A549 (cell line): ENCODE results near the gene ISCA2. TPM values are rescaled to one million over a fixed set of nuclear protein-coding genes. Genes with fewer than 3 reads are reported as not detected.

Experiments used
- ATAC-seq, 2 experiments: fragments of 200-7000 bp in 1 of 2; fragments of >200 bp in 1 of 2; cut with Nextera tagmentation in 1 of 2; cut with Tn5 transposase in 1 of 2; 3 replicates each; pipeline versions ENCODE4 v1.8.0 to v1.9.1; 2018 to 2020; ENCODE audit warnings: mild to moderate bottlenecking in 1 of 2, moderate library complexity in 1 of 2
- CTCF ChIA-PET: fragments of 300-600 bp; sonication (Branson Sonifier 250); formaldehyde crosslinking; extraction: SDS; loops from one replicate; lab custom pipeline; 2021; ENCODE audit warnings: antibody characterized with exemption, inconsistent platforms; lab: Yijun Ruan, JAX
- POLR2A ChIA-PET: fragments of 350-600 bp; formaldehyde crosslinking; extraction: SDS; loops from one replicate; lab custom pipeline; 2021; ENCODE audit warnings: antibody characterized with exemption, inconsistent platforms; lab: Yijun Ruan, JAX
- DNase-seq, 2 experiments: peaks; one replicate each; pipeline versions ENCODE4 v3.0.0 to v3.0.0-alpha.2; 2011 to 2016; ENCODE audit warnings: low read depth in 1 of 2, low spot score in 1 of 2
- FAIRE-seq: peaks from 2 replicates; lab custom pipeline; 2011; peaks lifted over from hg19 to GRCh38; lab: Jason Lieb, UNC
- H3K27ac ChIP-seq, 2 experiments: fragments of >200 bp; sonication (Bioruptor Twin); formaldehyde crosslinking; 3 replicates each; pipeline ENCODE4 v1.5.1; 2016 to 2017
- H3K4me1 ChIP-seq: fragments of >200 bp; sonication (Bioruptor Twin); formaldehyde crosslinking; 3 replicates; pipeline ENCODE4 v1.6.1; 2016
- H3K4me2 ChIP-seq: fragments of >200 bp; sonication (Bioruptor Twin); formaldehyde crosslinking; 3 replicates; pipeline ENCODE4 v1.6.1; 2016
- H3K4me3 ChIP-seq: fragments of >200 bp; sonication (Bioruptor Twin); formaldehyde crosslinking; 3 replicates; pipeline ENCODE4 v1.5.1; 2016
- H3K9me3 ChIP-seq: fragments of >200 bp; sonication (Bioruptor Twin); formaldehyde crosslinking; 3 replicates; pipeline ENCODE4 v1.6.1; 2016
- CHD4 ChIP-seq: fragments of 200-600 bp; sonication (generic); IDR thresholded peaks from 2 replicates; pipeline ENCODE4 v1.6.1; 2016; ENCODE audit warnings: antibody characterized with exemption, mild to moderate bottlenecking, borderline replicate concordance
- EHF ChIP-seq: fragments of 250-450 bp; sonication (Bioruptor Pico); IDR thresholded peaks from 2 replicates; pipeline ENCODE4 v1.5.0; 2020; ENCODE audit warnings: mild to moderate bottlenecking
- GATA3 ChIP-seq: IDR thresholded peaks from 2 replicates; pipeline ENCODE4 v1.6.1; 2012; ENCODE audit warnings: borderline replicate concordance
- HEYL ChIP-seq: fragments of 250-450 bp; sonication (Bioruptor Pico); IDR thresholded peaks from 2 replicates; pipeline ENCODE4 v1.8.0; 2021; ENCODE audit warnings: mild to moderate bottlenecking, moderate library complexity
- HOXA7 ChIP-seq: fragments of 250-450 bp; sonication (Bioruptor Pico); IDR thresholded peaks from 2 replicates; pipeline ENCODE4 v1.5.0; 2020; ENCODE audit warnings: mild to moderate bottlenecking, moderate library complexity
- HOXB13 ChIP-seq: fragments of 250-450 bp; sonication (Bioruptor Pico); IDR thresholded peaks from 2 replicates; pipeline ENCODE4 v1.5.0; 2020; ENCODE audit warnings: low read depth, mild to moderate bottlenecking, moderate library complexity
- HOXB5 ChIP-seq: fragments of 250-450 bp; sonication (Bioruptor Pico); IDR thresholded peaks from 2 replicates; pipeline ENCODE4 v1.5.0; 2020; ENCODE audit warnings: mild to moderate bottlenecking, moderate library complexity
- JUN ChIP-seq, 2 experiments: fragments of >200 bp; sonication (Bioruptor Twin); formaldehyde crosslinking; IDR thresholded peaks; 2 replicates in 1 of 2; 3 replicates in 1 of 2; pipeline ENCODE4 v1.6.1; 2016 to 2017
- JUNB ChIP-seq: fragments of >200 bp; sonication (Bioruptor Twin); formaldehyde crosslinking; IDR thresholded peaks from 2 replicates; pipeline ENCODE4 v1.6.1; 2016
- KDM1A ChIP-seq: fragments of 200-600 bp; sonication (generic); IDR thresholded peaks from 2 replicates; pipeline ENCODE4 v1.6.1; 2016; ENCODE audit warnings: low read depth, mild to moderate bottlenecking
- KDM5A ChIP-seq: fragments of 200-600 bp; sonication (generic); IDR thresholded peaks from 2 replicates; pipeline ENCODE4 v1.6.1; 2016; ENCODE audit warnings: antibody characterized with exemption, mild to moderate bottlenecking
- MAFK ChIP-seq: fragments of 450-650 bp; IDR thresholded peaks from 2 replicates; pipeline ENCODE4 v1.6.1; 2014; ENCODE audit not compliant: partially characterized antibody
- MAZ ChIP-seq: fragments of 150-350 bp; IDR thresholded peaks from 2 replicates; pipeline ENCODE4 v1.6.1; 2014; ENCODE audit warnings: antibody characterized with exemption, low read depth, low read length, borderline replicate concordance
- NR3C1 ChIP-seq: fragments of >200 bp; sonication (Bioruptor Twin); formaldehyde crosslinking; IDR thresholded peaks from 3 replicates; pipeline ENCODE4 v1.6.1; 2017
- POLR2A ChIP-seq: IDR thresholded peaks from 2 replicates; pipeline ENCODE4 v1.6.1; 2012; ENCODE audit warnings: mild to moderate bottlenecking, low read length
- POLR2AphosphoS2 ChIP-seq: conservative IDR thresholded peaks from 2 replicates; pipeline ENCODE4 v1.6.1; 2012; ENCODE audit warnings: low read length, improper control_type of control experiment, inconsistent platforms
- RARB ChIP-seq: fragments of 250-450 bp; sonication (Bioruptor Pico); IDR thresholded peaks from 2 replicates; pipeline ENCODE4 v1.8.0; 2021; ENCODE audit warnings: mild to moderate bottlenecking, moderate library complexity
- SREBF2 ChIP-seq: fragments of 450-650 bp; IDR thresholded peaks from 2 replicates; pipeline ENCODE4 v1.6.1; 2014; ENCODE audit warnings: mild to moderate bottlenecking, moderate library complexity
- TFCP2L1 ChIP-seq: fragments of 250-450 bp; sonication (Bioruptor Pico); IDR thresholded peaks from 2 replicates; pipeline ENCODE4 v1.5.0; 2021; ENCODE audit warnings: mild to moderate bottlenecking
- TP53 ChIP-seq: fragments of 250-450 bp; sonication (Bioruptor Pico); IDR thresholded peaks from 2 replicates; pipeline ENCODE4 v1.5.0; 2021; ENCODE audit warnings: mild to moderate bottlenecking, moderate library complexity
- ZC3H11A ChIP-seq: fragments of 450-650 bp; IDR thresholded peaks from 2 replicates; pipeline ENCODE4 v1.6.1; 2014; ENCODE audit warnings: antibody characterized with exemption, mild to moderate bottlenecking
- WGBS: methylation state at CpG from one replicate; pipeline ENCODE4 v1.1.6; 2017; ENCODE audit errors: missing lambda C conversion rate; 5-methylcytosine and 5-hydroxymethylcytosine counted together
- polyA plus RNA-seq, 4 experiments: library from polyadenylated mRNA; depleted of rRNA in 3 of 4; stranded (reverse); fragments of >200 nt; fragmentation: RNase III in 1 of 4; extraction: RNeasy Plus Mini Kit Qiagen cat#74134 plus additional on column Dnase treatment in 1 of 4; gene quantifications; 2 replicates in 3 of 4; 3 replicates in 1 of 4; pipeline ENCODE4 v1.2.3, GENCODE V29; 2011 to 2017
- TF ChIP-seq, protein P1 (sequence below): fragments of >200 bp; sonication (Bioruptor Twin); formaldehyde crosslinking; IDR thresholded peaks from 2 replicates; pipeline ENCODE4 v1.6.1; 2016
- TF ChIP-seq, protein P2 (sequence below): IDR thresholded peaks from 2 replicates; pipeline ENCODE4 v1.6.1; 2012
- TF ChIP-seq, protein P3 (sequence below): fragments of 150-350 bp; IDR thresholded peaks from 2 replicates; pipeline ENCODE4 v1.6.1; 2014; ENCODE audit warnings: low read depth, mild to moderate bottlenecking, low read length
- TF ChIP-seq, protein P4 (sequence below): fragments of 250-450 bp; sonication (Bioruptor Pico); IDR thresholded peaks from 2 replicates; pipeline ENCODE4 v1.5.0; 2020; ENCODE audit warnings: low read depth, mild to moderate bottlenecking, moderate library complexity

The ISCA2 gene
- polyA plus RNA-seq, 2 of the 4 experiments (the other 2 are of a cell fraction): 48.8 to 49.3 TPM

DNA sequence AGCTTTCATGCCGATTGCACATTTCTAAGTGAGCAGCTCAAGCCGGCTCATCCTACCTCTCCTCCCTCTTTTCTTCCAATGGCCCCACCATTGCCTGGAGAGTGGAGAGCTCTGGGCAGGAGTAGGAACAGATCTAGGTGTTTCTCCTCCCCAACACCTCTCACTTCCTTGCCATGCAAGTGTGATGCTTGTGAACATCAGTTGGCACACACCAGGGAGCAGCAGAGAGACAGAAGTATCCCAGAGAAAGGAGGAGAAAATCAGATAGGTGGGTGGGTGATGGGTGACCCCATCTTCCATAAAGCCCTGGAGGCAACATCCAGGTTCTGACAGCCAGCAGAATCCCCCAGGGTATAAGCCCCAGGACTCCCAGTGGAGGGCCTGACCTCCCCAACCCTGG lies 28.2 kb upstream of the ISCA2 start:
- WGBS: 19% methylated on average over 2 of the region's 2 CpGs
- Histone ChIP-seq H3K4me2 (no peak overlapping the region), H3K27ac (no peak overlapping the region), H3K4me1 (no peaks in the 10 kb centered on the region), H3K9me3 (no peaks in the 10 kb centered on the region), H3K4me3 (no peak overlapping the region)
- CTCF ChIA-PET: interaction anchor here (0.8 to 2.2 kb wide), 4 partner anchors 8 to 16 kb away, joined by 3 to 9 read pairs (median 4); no protein-coding TSS in a partner anchor
- POLR2A ChIA-PET: interaction anchor here (0.5 kb wide), 1 partner anchor 27 kb away, joined by 3 read pairs; no protein-coding TSS in a partner anchor
- no peak for FAIRE-seq
- no peak for DNase-seq
- no peak for ATAC-seq
- TF ChIP-seq HOXB13 (CRISPR knock-in tag) (no peak), TFCP2L1 (CRISPR knock-in tag) (no peak), POLR2A (no peak), KDM1A (no peak), JUNB (no peak), HOXA7 (no peak), HOXB5 (CRISPR knock-in tag) (no peak), NR3C1 (no peak), MAZ (no peak), SREBF2 (no peak), HEYL (CRISPR knock-in tag) (no peak), TP53 (no peak), JUN (IDR thresholded peaks at IDR 0.05) (no peak), POLR2AphosphoS2 (no peak), ZC3H11A (no peak)
- TF ChIP-seq, protein P1, sequence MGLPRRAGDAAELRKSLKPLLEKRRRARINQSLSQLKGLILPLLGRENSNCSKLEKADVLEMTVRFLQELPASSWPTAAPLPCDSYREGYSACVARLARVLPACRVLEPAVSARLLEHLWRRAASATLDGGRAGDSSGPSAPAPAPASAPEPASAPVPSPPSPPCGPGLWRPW: no peak
- TF ChIP-seq, protein P2, sequence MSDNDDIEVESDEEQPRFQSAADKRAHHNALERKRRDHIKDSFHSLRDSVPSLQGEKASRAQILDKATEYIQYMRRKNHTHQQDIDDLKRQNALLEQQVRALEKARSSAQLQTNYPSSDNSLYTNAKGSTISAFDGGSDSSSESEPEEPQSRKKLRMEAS: no peak
- TF ChIP-seq, protein P3, sequence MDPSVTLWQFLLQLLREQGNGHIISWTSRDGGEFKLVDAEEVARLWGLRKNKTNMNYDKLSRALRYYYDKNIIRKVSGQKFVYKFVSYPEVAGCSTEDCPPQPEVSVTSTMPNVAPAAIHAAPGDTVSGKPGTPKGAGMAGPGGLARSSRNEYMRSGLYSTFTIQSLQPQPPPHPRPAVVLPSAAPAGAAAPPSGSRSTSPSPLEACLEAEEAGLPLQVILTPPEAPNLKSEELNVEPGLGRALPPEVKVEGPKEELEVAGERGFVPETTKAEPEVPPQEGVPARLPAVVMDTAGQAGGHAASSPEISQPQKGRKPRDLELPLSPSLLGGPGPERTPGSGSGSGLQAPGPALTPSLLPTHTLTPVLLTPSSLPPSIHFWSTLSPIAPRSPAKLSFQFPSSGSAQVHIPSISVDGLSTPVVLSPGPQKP: no peak
- TF ChIP-seq, all 56 proteins: peak for 0

DNA sequence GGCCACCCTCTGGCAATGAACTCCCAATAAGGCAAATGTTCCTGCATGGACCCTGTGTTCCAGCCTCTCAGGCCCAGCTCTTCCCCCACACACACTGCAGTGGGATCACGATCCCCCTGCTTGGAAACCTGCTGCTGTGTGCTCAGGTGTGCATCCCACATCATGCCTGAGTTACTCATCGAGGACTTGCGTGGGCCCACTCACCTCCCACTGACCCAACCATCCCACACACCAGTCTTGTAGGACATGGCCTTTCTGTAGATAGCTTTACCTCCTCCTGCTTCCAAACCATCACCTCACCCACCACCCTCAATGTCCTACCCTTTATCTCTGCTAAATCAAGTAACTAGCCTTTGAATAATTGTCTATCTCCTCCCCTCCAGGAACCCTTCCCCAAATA lies 25.1 kb upstream of the ISCA2 start:
- Histone ChIP-seq H3K4me1 (no peaks in the 10 kb centered on the region), H3K9me3 (no peaks in the 10 kb centered on the region), H3K4me3 (no peak overlapping the region), H3K4me2 (no peak overlapping the region)
- POLR2A ChIA-PET: no interaction called here
- no peak for ATAC-seq
- DNase-seq: no peak
- FAIRE-seq: no peak
- TF ChIP-seq KDM5A: no peak
- no peak for TF ChIP-seq HOXB13 (CRISPR knock-in tag)
- TF ChIP-seq, all 56 proteins: peak for 0
- H3K27ac ChIP-seq: no peak overlapping the region
- 41% methylated on average over 3 of the region's 3 CpGs for WGBS
- CTCF ChIA-PET: interaction anchor here (0.6 to 3.3 kb wide), 4 partner anchors 10 to 517 kb away, joined by 3 to 12 read pairs (median 6); no protein-coding TSS in a partner anchor

DNA sequence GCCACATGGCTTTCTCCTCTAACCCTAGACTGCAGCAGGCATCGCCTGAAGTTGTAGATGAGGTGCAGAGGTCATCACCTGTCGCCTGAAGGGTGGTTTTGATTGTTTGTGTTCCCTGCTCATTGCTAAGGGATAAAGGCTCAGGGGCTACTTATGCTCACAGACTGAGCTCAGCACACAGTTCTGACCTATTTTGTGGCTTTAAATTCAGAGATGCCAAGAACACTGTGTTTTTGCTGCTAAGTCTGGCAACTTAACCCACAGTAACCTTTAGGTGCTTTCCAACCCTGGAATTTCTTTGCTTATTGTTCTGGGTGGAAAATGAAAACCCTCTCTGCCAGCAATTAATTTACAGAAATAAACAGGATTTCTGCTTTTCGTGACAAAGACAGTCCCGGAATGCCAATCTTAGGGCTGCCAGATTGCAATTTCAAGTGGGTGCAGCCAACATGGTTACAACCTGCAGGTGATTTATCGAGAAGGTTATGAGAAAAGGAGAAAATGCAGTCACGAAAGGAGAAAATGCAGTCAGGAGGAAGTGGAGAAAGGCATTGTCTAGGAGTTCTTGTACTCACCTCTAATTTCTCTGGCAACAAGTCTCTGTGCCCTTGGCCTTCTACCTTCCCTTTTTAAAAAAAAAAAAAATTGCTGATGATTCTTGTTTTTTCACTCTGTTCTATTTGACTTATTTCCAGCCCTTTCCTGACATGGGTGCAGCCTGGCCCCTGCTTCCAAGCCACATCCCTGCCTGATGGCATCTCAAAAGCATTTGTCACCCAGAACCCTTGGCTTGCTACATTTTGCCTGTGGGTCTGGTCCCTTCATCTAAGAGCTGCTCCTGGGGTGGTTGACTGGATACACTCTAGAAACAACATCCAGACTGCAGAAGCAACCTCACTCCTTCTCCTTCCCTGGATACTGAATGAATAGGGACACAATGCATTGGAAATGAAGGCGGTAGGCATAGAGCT lies 23.7 kb upstream of the ISCA2 start:
- no peak for DNase-seq
- Histone ChIP-seq H3K27ac (no peak overlapping the region), H3K4me2 (no peak overlapping the region), H3K4me1 (no peaks in the 10 kb centered on the region), H3K4me3 (no peak overlapping the region), H3K9me3 (no peaks in the 10 kb centered on the region)
- ChIA-PET CTCF (interaction anchor here (1.8 to 3.3 kb wide), 3 partner anchors 9 to 11 kb away, joined by 8 to 12 read pairs (median 10); no protein-coding TSS in a partner anchor), POLR2A (interaction anchor here (0.9 kb wide), 1 partner anchor 15 kb away, joined by 5 read pairs; no protein-coding TSS in a partner anchor)
- no peak for FAIRE-seq
- 56% methylated on average over 7 of the region's 7 CpGs for WGBS
- TF ChIP-seq CHD4 (no peak), MAFK (no peak), EHF (CRISPR knock-in tag) (no peak), RARB (no peak), GATA3 (no peak)
- TF ChIP-seq, protein P4, sequence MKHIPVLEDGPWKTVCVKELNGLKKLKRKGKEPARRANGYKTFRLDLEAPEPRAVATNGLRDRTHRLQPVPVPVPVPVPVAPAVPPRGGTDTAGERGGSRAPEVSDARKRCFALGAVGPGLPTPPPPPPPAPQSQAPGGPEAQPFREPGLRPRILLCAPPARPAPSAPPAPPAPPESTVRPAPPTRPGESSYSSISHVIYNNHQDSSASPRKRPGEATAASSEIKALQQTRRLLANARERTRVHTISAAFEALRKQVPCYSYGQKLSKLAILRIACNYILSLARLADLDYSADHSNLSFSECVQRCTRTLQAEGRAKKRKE (CRISPR knock-in tag): no peak
- no peak for ATAC-seq
